B cell (primary cell): ENCODE results near the gene DISP2. TPM values are rescaled to one million over a fixed set of nuclear protein-coding genes. Genes with fewer than 3 reads are reported as not detected.

ENCODE experiments used
- ATAC-seq: fragments of 200-7000 bp; cut with Tn5 transposase; one replicate; pipeline ENCODE4 v1.10.0; 2021; ENCODE audit warnings: low read depth, mild to moderate bottlenecking, moderate number of reproducible peaks, moderate library complexity
- CTCF ChIA-PET: fragments of 350-600 bp; sonication (Branson Sonifier 250); formaldehyde crosslinking; loops from one replicate; lab custom pipeline; 2021; ENCODE audit warnings: antibody characterized with exemption, inconsistent platforms; lab: Charles Lee
- POLR2A ChIA-PET: fragments of 350-600 bp; sonication (Branson Sonifier 250); formaldehyde crosslinking; loops from one replicate; lab custom pipeline; 2021; ENCODE audit warnings: antibody characterized with exemption; lab: Charles Lee
- DNase-seq: peaks from one replicate; pipeline ENCODE4 v3.0.0; 2013
- H2AFZ ChIP-seq: 2 replicates; pipeline ENCODE4 v1.6.1; 2012; ENCODE audit warnings: mild to moderate bottlenecking, low read depth, low read length; ENCODE audit not compliant: insufficient read depth, poor library complexity, severe bottlenecking
- H3K27ac ChIP-seq, 2 donors: 1 replicate in 1 of 2; 2 replicates in 1 of 2; pipeline ENCODE4 v1.5.1; 2012 to 2013; ENCODE audit warnings: low read length in 2 of 2, mild to moderate bottlenecking in 2 of 2, moderate library complexity in 1 of 2
- H3K27me3 ChIP-seq, 4 experiments: fragments of 200-600 bp in 1 of 4; sonication (generic) in 1 of 4; replicated peaks in 1 of 4; 1 replicate in 2 of 4; 2 replicates in 2 of 4; pipeline versions ENCODE4 v1.6.1 to v1.7.0; 2013 to 2016; ENCODE audit warnings: low read length in 3 of 4, mild to moderate bottlenecking in 2 of 4, mixed read lengths in 1 of 4, moderate library complexity in 1 of 4; ENCODE audit not compliant: insufficient read depth in 4 of 4, control insufficient read depth in 3 of 4; ENCODE audit errors: control extremely low read depth in 1 of 4
- H3K36me3 ChIP-seq, 2 experiments: replicated peaks in 1 of 2; 1 replicate in 1 of 2; 2 replicates in 1 of 2; pipeline versions ENCODE4 v1.6.1 to v1.7.1; 2013; ENCODE audit warnings: low read length in 1 of 2; ENCODE audit not compliant: insufficient read depth in 2 of 2, control insufficient read depth in 1 of 2; ENCODE audit errors: control extremely low read depth in 1 of 2, extremely low read depth in 1 of 2
- H3K4me1 ChIP-seq, 2 donors: fragments of 200-600 bp in 1 of 2; sonication (generic) in 1 of 2; 1 replicate in 1 of 2; 2 replicates in 1 of 2; pipeline versions ENCODE4 v1.5.1 to v1.6.1; 2013 to 2017; ENCODE audit warnings: low read length in 2 of 2; ENCODE audit not compliant: control insufficient read depth in 2 of 2, insufficient read depth in 2 of 2
- H3K4me2 ChIP-seq: replicated peaks from 2 replicates; pipeline ENCODE3; 2012; ENCODE audit warnings: mild to moderate bottlenecking, low read depth, low read length; ENCODE audit not compliant: poor library complexity, severe bottlenecking
- H3K4me3 ChIP-seq, 5 experiments: fragments of 200-600 bp in 1 of 5; sonication (generic) in 1 of 5; 1 replicate in 3 of 5; 2 replicates in 2 of 5; pipeline versions ENCODE4 v1.5.1 to v1.7.0; 2011 to 2016; ENCODE audit warnings: low read length in 4 of 5, mild to moderate bottlenecking in 4 of 5, low read depth in 2 of 5, control low read depth in 1 of 5, moderate library complexity in 1 of 5; ENCODE audit not compliant: insufficient read depth in 1 of 5; ENCODE audit errors: control extremely low read depth in 1 of 5, extremely low read depth in 1 of 5
- H3K79me2 ChIP-seq: fragments of 200-600 bp; sonication (generic); one replicate; pipeline ENCODE4 v1.6.0; 2016; ENCODE audit warnings: low read length; ENCODE audit not compliant: control insufficient read depth, insufficient read depth
- H3K9ac ChIP-seq: fragments of 200-600 bp; sonication (generic); 2 replicates; pipeline ENCODE4 v1.6.1; 2017; ENCODE audit warnings: mild to moderate bottlenecking, low read length, moderate library complexity
- H3K9me3 ChIP-seq, 3 donors: one replicate each; pipeline versions ENCODE4 v1.6.1 to v1.7.1; 2013; ENCODE audit warnings: low read length in 2 of 3; ENCODE audit not compliant: control insufficient read depth in 2 of 3, insufficient read depth in 1 of 3; ENCODE audit errors: control extremely low read depth in 1 of 3
- H4K20me1 ChIP-seq: 2 replicates; pipeline ENCODE4 v1.6.0; 2012; ENCODE audit warnings: mild to moderate bottlenecking, low read length; ENCODE audit not compliant: insufficient read depth, control insufficient read depth, poor library complexity, severe bottlenecking
- H3K27ac Mint-ChIP-seq: one replicate; pipeline ENCODE4 v1.8.0; 2021; ENCODE audit warnings: mixed read lengths
- H3K27me3 Mint-ChIP-seq: one replicate; pipeline ENCODE4 v1.8.0; 2021; ENCODE audit warnings: mixed read lengths
- H3K4me1 Mint-ChIP-seq: one replicate; pipeline ENCODE4 v1.8.0; 2021; ENCODE audit warnings: mixed read lengths
- H3K4me3 Mint-ChIP-seq: one replicate; pipeline ENCODE4 v1.8.0; 2021; ENCODE audit warnings: mixed read lengths
- H3K9me3 Mint-ChIP-seq: one replicate; pipeline ENCODE4 v1.8.0; 2022; ENCODE audit warnings: mixed read lengths; ENCODE audit not compliant: insufficient read depth
- EZH2 ChIP-seq: IDR thresholded peaks from 2 replicates; pipeline ENCODE4 v1.6.1; 2012; ENCODE audit warnings: borderline replicate concordance, low read depth, mild to moderate bottlenecking, moderate library complexity, low read length; ENCODE audit not compliant: insufficient read depth, poor library complexity, severe bottlenecking
- WGBS: methylation state at CpG from one replicate; pipeline ENCODE4 v1.1.5; 2013; ENCODE audit warnings: missing lambda C conversion rate; ENCODE audit not compliant: insufficient coverage; 5-methylcytosine and 5-hydroxymethylcytosine counted together
- intact Hi-C: fragments of 100-400 bp; cut with micrococcal nuclease; formaldehyde crosslinking; loops from one replicate; pipeline ENCODE4 v1.10.0; 2022
- polyA plus RNA-seq: library from polyadenylated mRNA; depleted of rRNA; stranded (reverse); fragments of >200 nt; gene quantifications from 2 replicates; pipeline ENCODE4 v1.2.3, GENCODE V29; 2012
- total RNA-seq, 2 donors: library from RNA; stranded (reverse); fragments of 120-200 nt in 1 of 2; gene quantifications; 1 replicate in 1 of 2; 2 replicates in 1 of 2; pipeline versions ENCODE4 v1.2.3 to v1.2.4, GENCODE V29; 2013 to 2022
- TF ChIP-seq, protein P1 (sequence below): fragments of 200-600 bp; IDR thresholded peaks from one replicate; pipeline ENCODE4 v1.8.0; 2022; ENCODE audit warnings: antibody characterized with exemption, mild to moderate bottlenecking

DISP2 gene
- total and polyA plus RNA-seq, 2 donors (not counting 1 experiment from before 2014, with no cell fraction given), result 0.13 to 0.71 TPM

DNA sequence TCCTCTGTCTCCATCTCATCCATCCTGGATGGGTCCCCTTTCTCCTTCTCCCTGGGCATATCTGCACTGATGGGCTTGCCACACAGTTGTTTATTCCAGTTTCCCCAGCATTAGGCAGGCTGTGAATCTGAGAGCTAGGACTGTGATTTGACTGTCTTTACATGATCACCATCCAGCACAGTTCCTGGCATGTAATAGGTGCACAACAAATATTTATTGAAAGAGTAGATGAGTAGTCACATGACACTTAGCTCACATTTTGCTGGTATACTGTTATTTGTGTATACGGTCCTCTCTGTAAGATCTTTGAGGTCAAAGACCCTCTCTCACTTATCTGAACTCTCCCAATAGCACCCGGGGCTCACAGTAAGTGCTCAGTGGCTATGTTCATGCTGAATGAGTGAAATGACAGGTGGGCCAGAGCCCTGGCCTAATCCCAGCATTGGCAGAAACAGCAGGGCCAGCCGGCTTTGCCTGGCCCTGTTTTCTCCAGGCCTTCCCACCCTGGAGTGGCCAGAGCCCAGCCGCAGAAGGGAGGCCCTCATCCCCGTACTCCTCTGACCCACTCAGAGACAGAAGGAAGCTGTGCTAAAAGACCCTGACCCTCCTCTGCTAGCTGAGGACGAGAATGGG lies 66.6 kb downstream of the DISP2 start:
- H3K9ac ChIP-seq, result no peak overlapping the region
- TF ChIP-seq, protein P1, sequence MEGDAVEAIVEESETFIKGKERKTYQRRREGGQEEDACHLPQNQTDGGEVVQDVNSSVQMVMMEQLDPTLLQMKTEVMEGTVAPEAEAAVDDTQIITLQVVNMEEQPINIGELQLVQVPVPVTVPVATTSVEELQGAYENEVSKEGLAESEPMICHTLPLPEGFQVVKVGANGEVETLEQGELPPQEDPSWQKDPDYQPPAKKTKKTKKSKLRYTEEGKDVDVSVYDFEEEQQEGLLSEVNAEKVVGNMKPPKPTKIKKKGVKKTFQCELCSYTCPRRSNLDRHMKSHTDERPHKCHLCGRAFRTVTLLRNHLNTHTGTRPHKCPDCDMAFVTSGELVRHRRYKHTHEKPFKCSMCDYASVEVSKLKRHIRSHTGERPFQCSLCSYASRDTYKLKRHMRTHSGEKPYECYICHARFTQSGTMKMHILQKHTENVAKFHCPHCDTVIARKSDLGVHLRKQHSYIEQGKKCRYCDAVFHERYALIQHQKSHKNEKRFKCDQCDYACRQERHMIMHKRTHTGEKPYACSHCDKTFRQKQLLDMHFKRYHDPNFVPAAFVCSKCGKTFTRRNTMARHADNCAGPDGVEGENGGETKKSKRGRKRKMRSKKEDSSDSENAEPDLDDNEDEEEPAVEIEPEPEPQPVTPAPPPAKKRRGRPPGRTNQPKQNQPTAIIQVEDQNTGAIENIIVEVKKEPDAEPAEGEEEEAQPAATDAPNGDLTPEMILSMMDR, result no peak
- TF ChIP-seq EZH2, result no peak
- no peak overlapping the region for H3K27ac ChIP-seq
- no peak overlapping the region for H2AFZ ChIP-seq
- intact Hi-C loops, result loop anchor here (5.0 to 10.0 kb wide), 2 partner anchors 640 to 737 kb away; partner anchors contain the start of gene FSIP1
- H3K4me1 ChIP-seq, result peaks cover 4 to 7% of the 10 kb centered on the region in 2 donors
- ATAC-seq (no peak), DNase-seq (no peak)
- peaks cover 0 to 2% of the 10 kb centered on the region in 2 experiments for H3K36me3 ChIP-seq
- 100% methylated on average over 3 of the region's 6 CpGs for WGBS
- no peaks in the 10 kb centered on the region for H3K27me3 ChIP-seq
- no peaks in the 10 kb centered on the region for H4K20me1 ChIP-seq
- ChIA-PET CTCF (interaction anchor here (1.0 to 11.6 kb wide), 5 partner anchors 10 to 145 kb away, joined by 3 to 308 read pairs (median 35); partner anchors contain the start of gene CCDC9B), POLR2A (no interaction called here)
- no peak overlapping the region for H3K4me3 ChIP-seq
- peaks cover 2% of the 10 kb centered on the region for H3K4me1 Mint-ChIP-seq
- H3K4me2 ChIP-seq, result no peak overlapping the region
- no peaks in the 10 kb centered on the region for H3K9me3 Mint-ChIP-seq
- no peaks in the 10 kb centered on the region for H3K79me2 ChIP-seq
- H3K9me3 ChIP-seq, result no peaks in the 10 kb centered on the region
- no peak overlapping the region for H3K4me3 Mint-ChIP-seq
- no peaks in the 10 kb centered on the region for H3K27me3 Mint-ChIP-seq
- H3K27ac Mint-ChIP-seq, result no peak overlapping the region

DNA sequence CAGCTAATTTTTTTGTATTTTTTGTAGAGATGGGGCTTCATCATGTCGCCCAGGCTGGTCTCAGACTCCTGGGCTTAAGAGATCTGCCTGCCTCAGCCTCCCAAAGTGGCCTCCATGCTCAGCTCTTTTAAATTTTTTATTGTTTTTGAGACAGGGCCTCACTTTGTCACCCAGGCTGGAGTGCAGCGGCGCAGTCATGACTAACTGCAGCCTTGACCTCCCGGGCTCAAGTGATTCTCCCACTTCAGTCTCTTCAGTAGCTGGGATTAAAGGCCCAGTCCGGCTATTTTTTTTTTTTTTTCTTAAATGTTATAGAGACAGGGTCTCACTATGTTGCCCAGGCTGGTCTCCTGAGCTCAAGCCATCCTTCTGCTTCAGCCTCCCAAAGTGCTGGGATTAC lies 67.7 kb downstream of the DISP2 start:
- ATAC-seq, result no peak
- TF ChIP-seq, protein P1, result no peak
- TF ChIP-seq EZH2, result no peak
- H3K27ac ChIP-seq, result no peak overlapping the region
- no peak for DNase-seq
- no peaks in the 10 kb centered on the region for H3K79me2 ChIP-seq
- Mint-ChIP-seq H3K27me3 (no peaks in the 10 kb centered on the region), H3K27ac (no peak overlapping the region), H3K9me3 (no peaks in the 10 kb centered on the region), H3K4me3 (no peak overlapping the region), H3K4me1 (peaks cover 2% of the 10 kb centered on the region)
- H3K27me3 ChIP-seq, result no peaks in the 10 kb centered on the region
- intact Hi-C loops, result loop anchor here (10.0 kb wide), 1 partner anchor 641 kb away; the partner anchor contains the start of gene FSIP1
- ChIA-PET POLR2A (no interaction called here), CTCF (interaction anchor here (0.9 to 11.6 kb wide), 6 partner anchors 19 to 151 kb away, joined by 3 to 308 read pairs (median 4); partner anchors contain the start of gene CCDC9B)
- no peaks in the 10 kb centered on the region for H4K20me1 ChIP-seq
- WGBS, result 100% methylated on average over 3 of the region's 5 CpGs
- H3K4me3 ChIP-seq, result no peak overlapping the region
- peaks cover 4 to 7% of the 10 kb centered on the region in 2 donors for H3K4me1 ChIP-seq
- H3K36me3 ChIP-seq, result peaks cover 0 to 2% of the 10 kb centered on the region in 2 experiments
- H2AFZ ChIP-seq, result no peak overlapping the region
- no peak overlapping the region for H3K9ac ChIP-seq
- no peak overlapping the region for H3K4me2 ChIP-seq
- no peaks in the 10 kb centered on the region for H3K9me3 ChIP-seq
